Stimulated activated CD4-positive, alpha-beta T cell treated with anti-CD3 and anti-CD28 coated beads, Interleukin-15, amount 100 ng/mL, for 24 hours (primary cell): ENCODE results near the gene ICE1.
A peak's percentile ranks its signal among the peaks of the same experiment; 100 is the strongest.
"Not testable (repeated sequence)": the region's sequence is repeated elsewhere in the genome, so short reads cannot be mapped to it uniquely, and the experiment has no call there.

Experiments
- DNase-seq: peaks from one replicate; pipeline ENCODE4 v3.0.0-alpha.2; 2020

Gene ICE1

DNA sequence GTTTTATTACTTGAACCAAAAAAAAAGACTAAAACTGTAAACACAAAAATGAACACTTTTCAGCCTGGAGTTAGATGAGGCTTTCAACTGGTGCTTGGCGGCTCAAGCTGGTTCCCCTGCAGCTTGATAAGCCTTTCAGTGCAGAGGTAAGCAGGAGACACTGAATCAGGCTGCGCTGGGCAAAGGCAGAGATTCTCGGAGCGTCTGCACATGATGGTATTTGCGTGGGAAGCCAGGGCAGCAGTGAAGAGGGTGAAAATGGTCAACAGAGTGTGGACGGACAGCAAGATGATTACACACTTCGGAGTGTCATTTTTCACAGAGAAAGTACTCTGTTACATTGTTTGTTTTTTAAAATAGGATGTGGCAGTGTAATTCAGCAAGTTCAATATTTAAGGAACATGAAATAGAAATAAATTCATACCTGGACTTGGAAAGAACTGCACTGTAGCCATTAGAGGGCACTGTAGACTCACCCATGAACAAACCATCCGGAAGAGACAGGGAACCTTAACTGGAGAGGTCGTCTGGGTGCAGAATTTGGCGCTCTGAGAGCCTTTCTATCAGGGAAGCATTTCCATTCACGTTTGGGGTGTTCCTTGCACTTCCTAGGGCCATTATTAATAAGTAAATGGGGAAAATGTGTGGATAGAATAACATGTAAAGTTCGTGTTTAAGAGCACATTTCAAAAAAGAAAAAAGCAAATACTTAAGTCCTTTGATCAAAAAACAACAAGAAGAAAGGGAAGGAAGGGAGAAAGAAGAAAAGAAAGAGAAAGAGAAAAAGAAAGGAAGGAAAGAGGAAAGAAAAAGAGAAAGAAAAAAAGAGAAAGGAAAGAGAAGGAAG lies 69.8 kb downstream of the ICE1 start:
- peak; percentile 32 for DNase-seq

- not testable (repeated sequence) for DNase-seq
These were observed 70.4 kb downstream of the ICE1 start for GRCh38 chr5:5492934-5493271.

- peak; percentile 86 for DNase-seq
These were observed 72.3 kb downstream of the ICE1 start for GRCh38 chr5:5494489-5495402.

DNA sequence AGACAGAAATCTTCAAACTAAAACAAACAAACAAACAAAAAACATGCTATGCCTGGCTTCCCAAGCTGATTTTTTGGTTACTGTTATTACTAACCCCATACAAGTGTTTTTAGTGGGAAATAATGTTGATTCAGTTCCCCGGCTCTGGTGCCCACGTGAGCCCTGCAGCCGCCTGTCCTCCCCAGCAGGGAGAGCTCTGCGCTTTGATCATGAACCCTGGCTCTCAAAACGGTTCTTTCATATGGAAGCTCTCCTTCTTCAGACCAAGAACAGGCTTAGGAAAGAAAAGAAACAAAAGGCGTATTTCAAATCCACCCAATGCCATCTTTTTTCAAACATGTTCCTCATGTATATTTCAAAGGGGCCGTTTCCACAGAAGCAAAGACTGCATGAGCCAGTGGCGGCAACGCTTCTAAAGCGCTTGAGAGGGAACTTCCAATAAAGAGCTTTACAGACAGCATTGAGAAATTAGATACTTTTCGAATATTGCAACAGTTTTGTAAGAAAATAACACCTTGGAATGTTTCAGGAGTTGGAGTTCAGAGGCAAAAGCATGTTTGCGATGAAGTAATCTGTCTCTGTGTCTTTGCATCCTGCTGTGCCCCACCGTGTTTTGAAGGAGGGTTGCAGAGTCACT lies 74.8 kb downstream of the ICE1 start:
- DNase-seq: peak; percentile 37

DNA sequence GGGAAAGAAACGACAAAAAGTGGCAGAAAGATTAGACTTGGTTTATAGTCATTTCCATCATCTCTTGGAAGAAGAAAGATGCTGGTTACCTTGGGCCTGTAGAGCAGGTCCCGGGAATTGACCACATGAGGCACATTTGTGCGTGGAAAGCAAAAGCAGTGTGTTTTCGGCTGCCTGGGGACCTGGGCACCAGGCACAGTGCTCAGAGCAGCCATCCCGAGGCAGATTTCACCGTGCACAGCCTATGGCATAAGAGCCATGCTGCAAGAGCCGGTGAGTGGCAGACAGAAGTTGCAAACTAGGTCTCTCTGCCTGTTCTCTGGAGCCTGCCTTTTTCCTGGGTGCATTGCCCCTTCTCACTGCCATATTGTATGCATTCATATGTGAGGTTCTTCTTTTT lies 77.0 kb downstream of the ICE1 start:
- no peak for DNase-seq

- no peak for DNase-seq
These were observed 81.8 kb downstream of the ICE1 start for GRCh38 chr5:5504325-5504724.

DNA sequence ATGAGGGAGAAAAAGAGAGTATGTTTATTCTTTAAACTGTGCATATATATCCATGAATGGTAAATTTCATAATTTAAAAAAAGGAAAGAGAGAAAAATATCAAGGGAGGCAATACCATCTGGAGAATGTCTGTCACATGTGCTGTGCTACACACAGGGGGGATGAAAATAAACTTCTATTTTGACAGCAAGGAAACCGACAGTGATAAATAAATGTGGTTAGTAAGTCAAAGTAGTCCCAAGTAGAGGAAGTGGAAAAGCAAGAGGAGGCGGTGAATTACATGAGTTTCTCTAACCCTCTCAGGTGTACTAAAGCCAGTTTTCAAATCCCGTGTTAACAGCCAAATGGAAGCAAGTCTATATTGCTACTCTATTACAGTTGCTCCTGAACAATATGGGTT lies 83.3 kb downstream of the ICE1 start:
- no peak for DNase-seq

DNA sequence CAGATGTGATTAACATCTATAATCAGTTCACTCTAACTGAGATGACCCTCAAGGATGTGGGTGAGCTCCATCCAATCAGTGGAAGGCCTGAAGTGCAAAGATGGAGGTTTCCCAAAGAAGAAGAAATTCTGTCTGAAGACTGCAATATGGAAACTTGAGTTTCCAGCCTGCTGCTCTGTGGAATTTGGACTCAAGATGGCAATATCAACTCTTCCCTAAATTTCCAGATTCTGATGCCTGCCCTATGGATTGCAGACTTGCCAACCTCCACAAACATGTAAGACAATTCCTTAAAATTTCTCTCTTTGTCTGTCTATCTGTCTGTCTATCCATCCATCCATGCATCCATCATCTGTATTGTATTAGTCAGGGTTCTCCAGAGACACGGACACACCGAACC lies 85.9 kb downstream of the ICE1 start:
- no peak for DNase-seq

- no peak for DNase-seq
These were observed 89.5 kb downstream of the ICE1 start for GRCh38 chr5:5511904-5512416.

- DNase-seq: no peak
These were observed 90.1 kb downstream of the ICE1 start for GRCh38 chr5:5512543-5512942.

- not testable (repeated sequence) for DNase-seq
These were observed 98.1 kb downstream of the ICE1 start for GRCh38 chr5:5520622-5521021.

- DNase-seq: no peak
These were observed 98.6 kb downstream of the ICE1 start for GRCh38 chr5:5521029-5521428.

- no peak for DNase-seq
These were observed 99.0 kb downstream of the ICE1 start for GRCh38 chr5:5521478-5521877.

- DNase-seq: no peak
These were observed 99.9 kb downstream of the ICE1 start for GRCh38 chr5:5522336-5522735.

DNA sequence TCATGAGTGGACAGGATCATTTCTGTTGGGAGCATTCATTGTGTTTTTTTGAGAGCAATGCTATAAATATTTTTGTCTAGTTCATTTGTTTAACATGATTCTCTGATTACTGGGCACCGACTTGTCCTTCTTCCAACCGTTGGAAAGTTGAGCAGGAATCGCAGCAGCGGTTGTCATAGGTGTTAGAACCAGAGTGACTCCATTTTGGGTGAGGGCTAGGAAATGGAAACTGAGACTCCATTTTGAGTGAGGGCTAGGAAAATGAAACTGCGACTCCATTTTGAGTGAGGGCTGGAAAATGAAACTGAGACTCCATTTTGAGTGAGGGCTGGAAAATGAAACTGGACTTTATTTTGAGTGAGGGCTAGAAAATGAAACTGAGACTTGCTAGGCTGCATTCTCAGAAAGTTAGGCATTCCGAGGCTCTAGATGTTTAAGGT lies 100.6 kb downstream of the ICE1 start:
- peak; percentile 8 for DNase-seq

GRCh38 chr5:5524327-5524726 lies 101.8 kb downstream of the ICE1 start:
- no peak for DNase-seq

GRCh38 chr5:5531371-5531770 lies 108.9 kb downstream of the ICE1 start:
- no peak for DNase-seq

DNA sequence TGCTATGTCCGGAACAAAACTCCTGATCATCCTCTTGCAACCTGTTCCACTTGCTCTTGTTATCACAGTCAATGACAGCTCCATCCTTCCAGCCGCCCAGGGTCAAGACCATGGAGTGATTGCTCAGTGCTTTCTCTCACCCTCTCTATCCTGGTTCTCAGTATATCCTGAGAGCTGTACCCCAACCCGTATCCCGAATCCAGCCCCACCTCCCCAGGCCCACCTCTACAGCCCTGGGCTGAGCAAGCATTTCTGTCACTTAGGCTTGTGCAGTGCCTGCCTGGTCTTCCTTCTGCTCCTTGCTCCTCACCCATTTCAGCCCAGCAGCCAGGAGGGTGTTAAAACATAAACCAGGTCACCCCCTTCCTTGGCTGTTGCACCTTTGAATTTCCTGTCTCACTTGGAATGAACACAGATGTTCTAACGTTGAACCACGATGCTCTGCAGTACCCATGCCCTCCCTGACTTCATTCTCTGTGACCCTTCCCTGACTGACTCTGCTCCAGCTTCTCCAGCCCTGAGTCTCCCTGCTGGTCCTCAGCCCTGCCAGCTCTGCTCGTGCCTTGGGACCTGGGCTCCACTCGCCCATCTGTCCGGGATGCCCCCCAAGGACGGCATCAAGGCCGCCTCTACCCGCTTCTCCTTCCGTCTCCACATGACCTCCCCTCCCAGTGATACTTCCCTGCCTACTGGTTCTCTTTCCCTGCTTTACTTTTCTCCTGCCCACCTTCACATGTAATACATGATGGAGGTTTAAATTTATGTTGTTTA lies 110.0 kb downstream of the ICE1 start:
- DNase-seq: no peak

GRCh38 chr5:5533927-5534326 lies 111.5 kb downstream of the ICE1 start:
- no peak for DNase-seq

DNA sequence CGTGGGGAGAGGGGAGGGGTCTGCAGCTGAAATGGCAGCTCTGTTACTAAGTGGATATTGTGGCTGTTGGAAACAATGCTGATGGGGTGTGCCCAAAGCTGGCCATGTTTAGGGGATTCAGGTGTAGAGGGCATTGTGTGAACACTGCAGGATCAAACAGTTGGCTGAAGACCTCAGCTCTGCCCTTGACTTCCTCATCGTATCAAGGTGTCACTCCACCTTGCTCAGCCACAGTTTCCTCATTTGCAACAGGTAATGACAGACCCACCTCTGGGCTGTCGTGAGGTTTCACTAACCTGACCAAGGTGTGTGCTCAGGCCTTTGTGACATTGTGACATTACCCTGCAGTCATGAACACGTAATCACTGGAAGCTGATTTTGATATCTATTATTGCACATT lies 111.9 kb downstream of the ICE1 start:
- DNase-seq: no peak

DNA sequence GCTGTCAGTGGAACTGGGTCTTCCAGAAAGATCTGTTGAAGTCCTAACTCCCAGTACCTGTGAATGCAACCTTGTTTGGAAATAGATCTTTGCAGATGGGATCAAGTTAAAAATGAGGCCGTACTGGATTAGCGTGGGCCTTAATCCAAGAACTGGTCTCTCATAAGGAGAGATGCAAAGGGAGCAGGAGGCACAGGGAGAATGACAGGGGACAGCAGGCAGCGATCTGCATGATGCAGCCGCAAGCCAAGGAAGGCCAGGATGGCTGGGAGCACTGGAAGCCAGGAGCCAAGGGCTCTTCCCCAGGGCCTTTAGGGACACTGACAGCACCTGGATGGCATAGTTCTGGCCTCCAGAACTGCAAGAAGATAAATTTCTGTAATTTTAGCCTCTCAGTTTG lies 114.4 kb downstream of the ICE1 start:
- no peak for DNase-seq

DNA sequence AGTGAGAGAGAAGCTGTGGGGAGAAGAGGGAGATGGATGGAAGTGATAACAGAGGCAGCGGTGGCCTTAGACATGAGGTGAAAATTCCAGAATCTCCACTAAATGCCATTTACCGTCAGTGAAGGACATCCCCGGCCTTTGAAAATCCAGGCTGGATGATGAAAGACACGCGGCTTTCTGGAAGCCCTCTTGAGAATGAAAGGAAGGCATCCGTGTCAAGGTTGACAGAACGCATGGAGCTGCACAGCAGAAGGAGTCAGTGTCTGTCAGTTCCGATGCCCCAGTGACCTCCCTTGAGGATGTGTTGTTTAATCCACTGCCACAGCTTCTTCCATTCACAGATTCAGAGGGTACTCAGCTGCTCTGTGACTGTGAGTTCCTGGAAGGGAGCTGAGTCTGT lies 114.9 kb downstream of the ICE1 start:
- no peak for DNase-seq

DNA sequence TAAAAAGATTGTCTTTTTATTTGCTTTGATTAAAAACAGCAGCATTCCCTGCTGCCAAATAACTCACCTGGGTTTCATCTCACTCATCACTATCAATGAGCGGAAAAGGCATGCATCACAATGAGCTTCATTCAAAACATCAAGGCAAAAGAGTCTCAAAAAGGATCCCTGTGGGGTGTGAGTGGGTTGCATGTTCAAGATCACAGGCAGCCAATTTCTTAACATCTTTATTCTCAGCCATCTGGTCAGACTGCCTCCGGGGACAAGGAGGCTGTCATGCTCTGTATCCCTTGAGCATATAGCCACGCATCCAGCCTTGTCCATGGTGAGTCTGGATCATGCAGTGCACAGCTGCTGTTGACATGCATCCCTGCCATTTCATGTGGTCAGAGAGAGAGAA lies 117.1 kb downstream of the ICE1 start:
- DNase-seq: no peak
